ENCODE data around the gene ABCA13. TPM values are rescaled to one million over a fixed set of nuclear protein-coding genes. Genes with fewer than 3 reads are reported as not detected.

ABCA13 gene
- total RNA-seq, 1 experiment from 2014 or later = not detected

DNA sequence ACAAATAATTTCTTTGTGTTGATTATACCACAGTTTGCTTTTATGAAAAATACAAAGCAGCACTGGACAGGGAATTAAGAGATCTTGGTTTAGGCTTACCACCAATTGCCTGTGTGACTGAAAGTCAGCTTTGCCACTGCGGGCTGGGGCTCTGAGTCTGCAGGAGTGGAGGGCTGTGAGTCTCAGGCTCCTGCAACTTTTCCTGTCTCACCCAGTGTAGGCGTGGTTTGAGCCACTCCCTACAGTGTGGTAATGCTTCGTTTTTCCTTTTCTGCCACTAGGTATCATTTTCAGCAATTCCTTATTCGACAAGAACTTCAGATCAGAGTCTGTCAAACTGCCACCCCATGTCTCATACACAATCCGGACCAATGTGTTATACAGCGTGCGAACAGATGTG is 180.6 kb downstream of the ABCA13 start (continued):
- no peak for TF ChIP-seq ELF1 (IDR thresholded peaks at IDR 0.05; ENCODE audit: borderline replicate concordance, low read depth)

DNA sequence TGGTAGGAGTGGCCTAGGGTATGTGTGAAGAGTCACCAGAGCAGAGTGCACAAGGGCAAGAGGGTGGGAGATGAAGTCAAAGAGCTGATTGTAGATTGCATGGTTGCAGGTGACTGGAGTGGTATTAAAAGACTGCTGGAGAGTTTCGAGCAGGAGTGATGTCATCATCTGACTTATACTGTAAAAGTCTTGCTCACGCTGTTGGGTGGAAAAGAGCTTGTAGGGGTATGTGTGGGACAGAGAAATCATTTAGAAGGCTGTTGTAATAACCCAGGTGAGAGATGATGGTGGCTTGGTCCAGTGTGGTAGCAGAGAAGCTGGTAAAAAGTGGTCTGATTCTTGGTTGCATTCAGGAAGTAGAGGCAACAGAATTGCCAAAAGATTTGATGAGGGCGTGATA is 184.1 kb downstream of the ABCA13 start:
- Histone ChIP-seq H3K9me3 (ENCODE audit: control insufficient read depth in 1 of 2, insufficient read depth in 1 of 2, low read depth in 1 of 2, low read length in 2 of 2) (no peaks in the 10 kb centered on the region), H3K9me2 (ENCODE audit: insufficient read depth) (no peaks in the 10 kb centered on the region), H3K9ac (ENCODE audit: low read length) (no peak overlapping the region), H3K36me3 (ENCODE audit: control insufficient read depth in 1 of 2, insufficient read depth in 2 of 2, low read length in 2 of 2) (no peaks in the 10 kb centered on the region), H3K27me3 (ENCODE audit: insufficient read depth, low read length) (no peaks in the 10 kb centered on the region), H3K79me2 (ENCODE audit: insufficient read depth, low read length) (no peaks in the 10 kb centered on the region), H4K20me1 (ENCODE audit: insufficient read depth) (no peaks in the 10 kb centered on the region), H2AFZ (ENCODE audit: low read depth, low read length, poor library complexity, severe bottlenecking) (no peak overlapping the region), H3K27ac (ENCODE audit: low read depth, low read length) (no peak overlapping the region), H3K4me1 (ENCODE audit: control insufficient read depth in 1 of 2, insufficient read depth in 2 of 2, low read length in 2 of 2) (no peaks in the 10 kb centered on the region), H3K4me3 (replicated peaks in 1 of 2; ENCODE audit: low read depth in 1 of 2, low read length in 2 of 2) (no peak overlapping the region), H3K4me2 (ENCODE audit: low read length) (no peak overlapping the region)
- intact Hi-C loops (cut with micrococcal nuclease) = no loop called here
- no peak for ATAC-seq
- CTCF ChIA-PET = no interaction called here
- POLR2A ChIA-PET = no interaction called here
- RAD21 ChIA-PET (ENCODE audit: low non-redundant PET in 1 of 2, low total read pairs in 2 of 2, uncharacterized antibody in 2 of 2, unreplicated experiment in 2 of 2) = no interaction called here
- no TSS peak for BruUV-seq (replicated peaks)
- DNase-seq (ENCODE audit: low read depth, low spot score) = no peak
- no peak for TF ChIP-seq JUND (IDR thresholded peaks at IDR 0.05)
- no peak for TF ChIP-seq SRF (IDR thresholded peaks at IDR 0.05; ENCODE audit: low read depth)
- TF ChIP-seq, protein P1, sequence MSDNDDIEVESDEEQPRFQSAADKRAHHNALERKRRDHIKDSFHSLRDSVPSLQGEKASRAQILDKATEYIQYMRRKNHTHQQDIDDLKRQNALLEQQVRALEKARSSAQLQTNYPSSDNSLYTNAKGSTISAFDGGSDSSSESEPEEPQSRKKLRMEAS (IDR thresholded peaks at IDR 0.05) = no peak

DNA sequence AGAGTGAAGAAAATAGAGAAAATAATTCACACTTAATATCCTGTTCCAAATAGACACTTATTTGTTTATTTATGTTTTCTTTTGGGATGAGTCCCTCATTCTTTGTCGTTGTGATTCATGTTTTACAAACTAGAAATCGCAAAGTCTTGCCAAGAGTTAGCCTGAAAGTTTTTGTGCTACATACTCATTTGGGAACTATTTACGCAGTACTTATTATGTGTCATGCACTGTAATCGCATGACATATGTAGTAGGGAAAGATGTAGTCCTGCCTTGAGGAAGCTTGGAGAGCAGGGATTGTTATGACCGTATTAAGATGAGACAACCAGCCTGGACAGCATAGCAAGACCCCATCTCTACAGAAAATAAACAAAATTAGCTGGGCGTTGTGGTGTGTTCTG is 189.3 kb downstream of the ABCA13 start:
- H3K4me1 ChIP-seq (ENCODE audit: control insufficient read depth in 1 of 2, insufficient read depth in 2 of 2, low read length in 2 of 2) = no peaks in the 10 kb centered on the region
- H3K27ac ChIP-seq (ENCODE audit: low read depth, low read length) = no peak overlapping the region
- no peaks in the 10 kb centered on the region for H4K20me1 ChIP-seq (ENCODE audit: insufficient read depth)
- no peaks in the 10 kb centered on the region for H3K79me2 ChIP-seq (ENCODE audit: insufficient read depth, low read length)
- intact Hi-C loops (cut with micrococcal nuclease) = no loop called here
- H2AFZ ChIP-seq (ENCODE audit: low read depth, low read length, poor library complexity, severe bottlenecking) = no peak overlapping the region
- no peak overlapping the region for H3K4me2 ChIP-seq (ENCODE audit: low read length)
- no peaks in the 10 kb centered on the region for H3K9me2 ChIP-seq (ENCODE audit: insufficient read depth)
- no peaks in the 10 kb centered on the region for H3K9me3 ChIP-seq (ENCODE audit: control insufficient read depth in 1 of 2, insufficient read depth in 1 of 2, low read depth in 1 of 2, low read length in 2 of 2)
- no peak overlapping the region for H3K9ac ChIP-seq (ENCODE audit: low read length)
- no peak for DNase-seq (ENCODE audit: low read depth, low spot score)
- no peak overlapping the region for H3K4me3 ChIP-seq (replicated peaks in 1 of 2; ENCODE audit: low read depth in 1 of 2, low read length in 2 of 2)
- CTCF ChIA-PET = no interaction called here
- no TSS peak for BruUV-seq (replicated peaks)
- no peaks in the 10 kb centered on the region for H3K27me3 ChIP-seq (ENCODE audit: insufficient read depth, low read length)
- RAD21 ChIA-PET (ENCODE audit: low non-redundant PET in 1 of 2, low total read pairs in 2 of 2, uncharacterized antibody in 2 of 2, unreplicated experiment in 2 of 2) = no interaction called here
- H3K36me3 ChIP-seq (ENCODE audit: control insufficient read depth in 1 of 2, insufficient read depth in 2 of 2, low read length in 2 of 2) = no peaks in the 10 kb centered on the region
- ATAC-seq = no peak
- POLR2A ChIA-PET = no interaction called here
- TF ChIP-seq, protein P2, sequence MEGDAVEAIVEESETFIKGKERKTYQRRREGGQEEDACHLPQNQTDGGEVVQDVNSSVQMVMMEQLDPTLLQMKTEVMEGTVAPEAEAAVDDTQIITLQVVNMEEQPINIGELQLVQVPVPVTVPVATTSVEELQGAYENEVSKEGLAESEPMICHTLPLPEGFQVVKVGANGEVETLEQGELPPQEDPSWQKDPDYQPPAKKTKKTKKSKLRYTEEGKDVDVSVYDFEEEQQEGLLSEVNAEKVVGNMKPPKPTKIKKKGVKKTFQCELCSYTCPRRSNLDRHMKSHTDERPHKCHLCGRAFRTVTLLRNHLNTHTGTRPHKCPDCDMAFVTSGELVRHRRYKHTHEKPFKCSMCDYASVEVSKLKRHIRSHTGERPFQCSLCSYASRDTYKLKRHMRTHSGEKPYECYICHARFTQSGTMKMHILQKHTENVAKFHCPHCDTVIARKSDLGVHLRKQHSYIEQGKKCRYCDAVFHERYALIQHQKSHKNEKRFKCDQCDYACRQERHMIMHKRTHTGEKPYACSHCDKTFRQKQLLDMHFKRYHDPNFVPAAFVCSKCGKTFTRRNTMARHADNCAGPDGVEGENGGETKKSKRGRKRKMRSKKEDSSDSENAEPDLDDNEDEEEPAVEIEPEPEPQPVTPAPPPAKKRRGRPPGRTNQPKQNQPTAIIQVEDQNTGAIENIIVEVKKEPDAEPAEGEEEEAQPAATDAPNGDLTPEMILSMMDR (IDR thresholded peaks at IDR 0.05 in 2 of 3, conservative IDR thresholded peaks at IDR 0.05 in 1 of 3; ENCODE audit: borderline replicate concordance in 1 of 3, insufficient read depth in 1 of 3, low read depth in 2 of 3, low read length in 2 of 3) = no peak
- no peak for TF ChIP-seq TCF7L2 (IDR thresholded peaks at IDR 0.05; ENCODE audit: borderline replicate concordance, extremely low read depth, insufficient read depth, insufficient read length)
- no peak for TF ChIP-seq JUND (IDR thresholded peaks at IDR 0.05)
- no peak for TF ChIP-seq SRF (IDR thresholded peaks at IDR 0.05; ENCODE audit: low read depth)
- no peak for TF ChIP-seq RAD21 (IDR thresholded peaks at IDR 0.05; ENCODE audit: low read depth)
- TF ChIP-seq EZH2phosphoT487 (IDR thresholded peaks at IDR 0.05; ENCODE audit: borderline replicate concordance) = no peak
- no peak for TF ChIP-seq ELF1 (IDR thresholded peaks at IDR 0.05; ENCODE audit: borderline replicate concordance, low read depth)
- no peak for TF ChIP-seq SIN3A (IDR thresholded peaks at IDR 0.05; ENCODE audit: low read depth)
- TF ChIP-seq, protein P3, sequence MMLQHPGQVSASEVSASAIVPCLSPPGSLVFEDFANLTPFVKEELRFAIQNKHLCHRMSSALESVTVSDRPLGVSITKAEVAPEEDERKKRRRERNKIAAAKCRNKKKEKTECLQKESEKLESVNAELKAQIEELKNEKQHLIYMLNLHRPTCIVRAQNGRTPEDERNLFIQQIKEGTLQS (IDR thresholded peaks at IDR 0.05) = no peak
- TF ChIP-seq ZFX (IDR thresholded peaks at IDR 0.05) = no peak
- no peak for TF ChIP-seq SP1 (IDR thresholded peaks at IDR 0.05; ENCODE audit: low read depth)
- TF ChIP-seq, protein P4, sequence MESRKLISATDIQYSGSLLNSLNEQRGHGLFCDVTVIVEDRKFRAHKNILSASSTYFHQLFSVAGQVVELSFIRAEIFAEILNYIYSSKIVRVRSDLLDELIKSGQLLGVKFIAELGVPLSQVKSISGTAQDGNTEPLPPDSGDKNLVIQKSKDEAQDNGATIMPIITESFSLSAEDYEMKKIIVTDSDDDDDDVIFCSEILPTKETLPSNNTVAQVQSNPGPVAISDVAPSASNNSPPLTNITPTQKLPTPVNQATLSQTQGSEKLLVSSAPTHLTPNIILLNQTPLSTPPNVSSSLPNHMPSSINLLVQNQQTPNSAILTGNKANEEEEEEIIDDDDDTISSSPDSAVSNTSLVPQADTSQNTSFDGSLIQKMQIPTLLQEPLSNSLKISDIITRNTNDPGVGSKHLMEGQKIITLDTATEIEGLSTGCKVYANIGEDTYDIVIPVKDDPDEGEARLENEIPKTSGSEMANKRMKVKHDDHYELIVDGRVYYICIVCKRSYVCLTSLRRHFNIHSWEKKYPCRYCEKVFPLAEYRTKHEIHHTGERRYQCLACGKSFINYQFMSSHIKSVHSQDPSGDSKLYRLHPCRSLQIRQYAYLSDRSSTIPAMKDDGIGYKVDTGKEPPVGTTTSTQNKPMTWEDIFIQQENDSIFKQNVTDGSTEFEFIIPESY (IDR thresholded peaks at IDR 0.05; ENCODE audit: extremely low read depth, insufficient replicate concordance, low read length) = no peak
- no peak for TF ChIP-seq FOSL1 (IDR thresholded peaks at IDR 0.05; ENCODE audit: low read depth)
- TF ChIP-seq YY1 (IDR thresholded peaks at IDR 0.05; ENCODE audit: extremely low read depth, insufficient replicate concordance, low read depth, low read length) = no peak
- TF ChIP-seq, protein P1 (IDR thresholded peaks at IDR 0.05) = no peak
